NCI-H146 treated with DMSO at 0.1 percent for 48 hours (cell line): ENCODE results near the gene CNTN5.
"Not testable (repeated sequence)": the region's sequence is repeated elsewhere in the genome, so short reads cannot be mapped to it uniquely, and the experiment has no call there.

Source experiments
- DNase-seq: peaks from one replicate; lab custom pipeline; 2025; ENCODE audit not compliant: unreplicated experiment; lab: John Stamatoyannopoulos, UW

The CNTN5 gene

GRCh38 chr11:99268886-99269285 is 248.1 kb downstream of the CNTN5 start:
- DNase-seq = peak; percentile 75

GRCh38 chr11:99271527-99271926 is 250.8 kb downstream of the CNTN5 start:
- no peak for DNase-seq

GRCh38 chr11:99275521-99275920 is 254.8 kb downstream of the CNTN5 start:
- DNase-seq = no peak

GRCh38 chr11:99277281-99277680 is 256.5 kb downstream of the CNTN5 start:
- DNase-seq = peak; percentile 41

- no peak for DNase-seq
Measured at GRCh38 chr11:99279266-99279665, 258.5 kb downstream of the CNTN5 start.

- DNase-seq = no peak
Measured at GRCh38 chr11:99281331-99281730, 260.6 kb downstream of the CNTN5 start.

- not testable (repeated sequence) for DNase-seq
Measured at GRCh38 chr11:99297925-99298324, 277.2 kb downstream of the CNTN5 start.

- DNase-seq = no peak
Measured at GRCh38 chr11:99307510-99308088, 286.9 kb downstream of the CNTN5 start.

GRCh38 chr11:99311870-99312269 is 291.1 kb downstream of the CNTN5 start:
- DNase-seq = no peak

- no peak for DNase-seq
Measured at GRCh38 chr11:99316776-99317520, 296.2 kb downstream of the CNTN5 start.

- no peak for DNase-seq
Measured at GRCh38 chr11:99320769-99321290, 300.1 kb downstream of the CNTN5 start.

GRCh38 chr11:99325847-99326246 is 305.1 kb downstream of the CNTN5 start:
- DNase-seq = no peak

- DNase-seq = no peak
Measured at GRCh38 chr11:99327066-99327465, 306.3 kb downstream of the CNTN5 start.

- no peak for DNase-seq
Measured at GRCh38 chr11:99327527-99327926, 306.8 kb downstream of the CNTN5 start.

- peak; percentile 65 for DNase-seq
Measured at GRCh38 chr11:99333621-99334020, 312.9 kb downstream of the CNTN5 start.

GRCh38 chr11:99343117-99343516 is 322.4 kb downstream of the CNTN5 start:
- DNase-seq = peak; percentile 10

- DNase-seq = no peak
Measured at GRCh38 chr11:99349151-99349673, 328.5 kb downstream of the CNTN5 start.

GRCh38 chr11:99351624-99352023 is 330.9 kb downstream of the CNTN5 start:
- DNase-seq = no peak

GRCh38 chr11:99352642-99353041 is 331.9 kb downstream of the CNTN5 start:
- DNase-seq = no peak

- peak; percentile 3 for DNase-seq
Measured at GRCh38 chr11:99366546-99366945, 345.8 kb downstream of the CNTN5 start.

GRCh38 chr11:99368583-99368982 is 347.8 kb downstream of the CNTN5 start:
- no peak for DNase-seq

- peak; percentile 71 for DNase-seq
Measured at GRCh38 chr11:99370549-99371216, 349.9 kb downstream of the CNTN5 start.
